Karpas-422 (cell line): ENCODE measurements around the gene SDK1. TPM values are rescaled to one million over a fixed set of nuclear protein-coding genes. Genes with fewer than 3 reads are reported as not detected.

Experiments
- DNase-seq: peaks from one replicate; pipeline ENCODE4 v3.0.0-alpha.2; 2015
- H2AFZ ChIP-seq: fragments of 200-600 bp; sonication (generic); 2 replicates; pipeline ENCODE4 v1.6.1; 2014; ENCODE audit warnings: antibody characterized with exemption, low read length, mixed read lengths
- H3K27ac ChIP-seq: fragments of 200-600 bp; sonication (generic); 2 replicates; pipeline ENCODE4 v1.5.1; 2014; ENCODE audit warnings: mild to moderate bottlenecking, low read length, moderate library complexity
- H3K27me3 ChIP-seq: fragments of 200-600 bp; sonication (generic); 2 replicates; pipeline ENCODE4 v1.6.1; 2014; ENCODE audit warnings: low read length, mixed read lengths
- H3K36me3 ChIP-seq: fragments of 200-600 bp; sonication (generic); 2 replicates; pipeline ENCODE4 v1.6.1; 2014; ENCODE audit warnings: low read length, mixed read lengths; ENCODE audit not compliant: insufficient read depth
- H3K4me1 ChIP-seq: fragments of 200-600 bp; sonication (generic); 2 replicates; pipeline ENCODE4 v1.6.1; 2014; ENCODE audit warnings: mild to moderate bottlenecking, low read length, mixed read lengths
- H3K4me2 ChIP-seq: fragments of 200-600 bp; sonication (generic); 2 replicates; pipeline ENCODE4 v1.6.1; 2014; ENCODE audit warnings: low read length, low read depth, mild to moderate bottlenecking; ENCODE audit not compliant: poor library complexity, severe bottlenecking
- H3K4me3 ChIP-seq: fragments of 200-600 bp; sonication (generic); 2 replicates; pipeline ENCODE4 v1.5.1; 2014; ENCODE audit warnings: mild to moderate bottlenecking, antibody characterized with exemption, low read length, mixed read lengths
- H3K79me2 ChIP-seq: fragments of 200-600 bp; sonication (generic); 2 replicates; pipeline ENCODE4 v1.6.1; 2014; ENCODE audit warnings: mild to moderate bottlenecking, low read length, mixed read lengths
- H3K9ac ChIP-seq: fragments of 200-600 bp; sonication (generic); 2 replicates; pipeline ENCODE4 v1.6.0; 2014; ENCODE audit warnings: low read length
- H3K9me2 ChIP-seq: fragments of 200-600 bp; sonication (generic), shearing (Covaris generic); replicated peaks from 2 replicates; pipeline ENCODE4 v1.6.0; 2014; ENCODE audit warnings: mild to moderate bottlenecking, low read length, moderate library complexity; ENCODE audit not compliant: insufficient read depth
- H3K9me3 ChIP-seq: fragments of 300-700, 200-600 bp; sonication (generic); 2 replicates; pipeline ENCODE4 v1.6.1; 2014; ENCODE audit warnings: low read length, mixed read lengths
- H4K20me1 ChIP-seq: fragments of 200-600 bp; sonication (generic); 2 replicates; pipeline ENCODE4 v1.6.1; 2014; ENCODE audit warnings: mild to moderate bottlenecking, antibody characterized with exemption, low read length, low read depth; ENCODE audit not compliant: insufficient read depth
- total RNA-seq: library from RNA; depleted of rRNA; stranded (reverse); fragments of >200 nt; shearing (Covaris generic); gene quantifications from 2 replicates; pipeline ENCODE4 v1.2.3, GENCODE V29; 2014; ENCODE audit warnings: low replicate concordance

The SDK1 gene
- total RNA-seq, 1 experiment from 2014 or later: not detected

- H3K9me2 ChIP-seq: no peaks in the 10 kb centered on the region
- no peaks in the 10 kb centered on the region for H3K79me2 ChIP-seq
- DNase-seq: no peak
- no peaks in the 10 kb centered on the region for H3K27me3 ChIP-seq
- no peak overlapping the region for H3K4me3 ChIP-seq
- H3K9ac ChIP-seq: no peak overlapping the region
- no peak overlapping the region for H3K4me2 ChIP-seq
- H3K27ac ChIP-seq: no peak overlapping the region
- no peak overlapping the region for H2AFZ ChIP-seq
- H3K4me1 ChIP-seq: no peaks in the 10 kb centered on the region
- H3K36me3 ChIP-seq: no peaks in the 10 kb centered on the region
- H4K20me1 ChIP-seq: no peaks in the 10 kb centered on the region
- no peaks in the 10 kb centered on the region for H3K9me3 ChIP-seq
Measured at GRCh38 chr7:4267341-4268039, 966.4 kb downstream of the SDK1 start.

GRCh38 chr7:4268040-4268965, 967.3 kb downstream of the SDK1 start:
- Histone ChIP-seq H2AFZ (no peak overlapping the region), H3K9me2 (no peaks in the 10 kb centered on the region), H3K9me3 (no peaks in the 10 kb centered on the region), H4K20me1 (no peaks in the 10 kb centered on the region), H3K9ac (no peak overlapping the region), H3K79me2 (no peaks in the 10 kb centered on the region), H3K4me2 (no peak overlapping the region), H3K36me3 (no peaks in the 10 kb centered on the region), H3K27ac (no peak overlapping the region), H3K4me3 (no peak overlapping the region), H3K27me3 (no peaks in the 10 kb centered on the region), H3K4me1 (no peaks in the 10 kb centered on the region)
- no peak for DNase-seq

GRCh38 chr7:4269086-4269485, 968.0 kb downstream of the SDK1 start:
- H3K27me3 ChIP-seq: no peaks in the 10 kb centered on the region

GRCh38 chr7:4269746-4270145, 968.7 kb downstream of the SDK1 start:
- Histone ChIP-seq H3K27me3 (no peaks in the 10 kb centered on the region), H3K9me2 (no peaks in the 10 kb centered on the region), H3K4me3 (no peak overlapping the region), H3K9ac (no peak overlapping the region), H4K20me1 (no peaks in the 10 kb centered on the region), H3K9me3 (no peaks in the 10 kb centered on the region), H3K36me3 (no peaks in the 10 kb centered on the region), H3K79me2 (no peaks in the 10 kb centered on the region), H3K27ac (no peak overlapping the region), H3K4me1 (no peaks in the 10 kb centered on the region), H3K4me2 (no peak overlapping the region), H2AFZ (no peak overlapping the region)
- no peak for DNase-seq

More at GRCh38 chr7:4269086-4269485, 968.0 kb downstream of the SDK1 start:
- Histone ChIP-seq H3K4me1 (no peaks in the 10 kb centered on the region), H2AFZ (no peak overlapping the region), H3K27ac (no peak overlapping the region), H3K9me3 (no peaks in the 10 kb centered on the region), H3K9me2 (no peaks in the 10 kb centered on the region), H3K36me3 (no peaks in the 10 kb centered on the region), H3K4me3 (no peak overlapping the region), H4K20me1 (no peaks in the 10 kb centered on the region), H3K9ac (no peak overlapping the region), H3K4me2 (no peak overlapping the region), H3K79me2 (no peaks in the 10 kb centered on the region)
- no peak for DNase-seq

- no peak for DNase-seq
- no peak overlapping the region for H2AFZ ChIP-seq
- no peak overlapping the region for H3K4me2 ChIP-seq
- no peak overlapping the region for H3K4me3 ChIP-seq
- H3K9ac ChIP-seq: no peak overlapping the region
- no peaks in the 10 kb centered on the region for H3K9me3 ChIP-seq
- no peaks in the 10 kb centered on the region for H3K27me3 ChIP-seq
- H3K79me2 ChIP-seq: no peaks in the 10 kb centered on the region
- no peaks in the 10 kb centered on the region for H3K36me3 ChIP-seq
- no peaks in the 10 kb centered on the region for H4K20me1 ChIP-seq
- H3K27ac ChIP-seq: no peak overlapping the region
- no peaks in the 10 kb centered on the region for H3K9me2 ChIP-seq
- H3K4me1 ChIP-seq: no peaks in the 10 kb centered on the region
Measured at GRCh38 chr7:4270268-4270667, 969.2 kb downstream of the SDK1 start.

GRCh38 chr7:4270941-4271715, 970.1 kb downstream of the SDK1 start:
- no peak overlapping the region for H3K4me2 ChIP-seq
- no peak for DNase-seq
- no peaks in the 10 kb centered on the region for H3K27me3 ChIP-seq
- no peaks in the 10 kb centered on the region for H3K79me2 ChIP-seq
- no peaks in the 10 kb centered on the region for H3K4me1 ChIP-seq
- no peaks in the 10 kb centered on the region for H3K9me2 ChIP-seq
- no peak overlapping the region for H2AFZ ChIP-seq
- no peak overlapping the region for H3K9ac ChIP-seq
- no peaks in the 10 kb centered on the region for H3K36me3 ChIP-seq
- H4K20me1 ChIP-seq: no peaks in the 10 kb centered on the region
- no peak overlapping the region for H3K27ac ChIP-seq
- H3K4me3 ChIP-seq: no peak overlapping the region
- H3K9me3 ChIP-seq: no peaks in the 10 kb centered on the region

GRCh38 chr7:4271716-4272015, 970.6 kb downstream of the SDK1 start:
- H3K27me3 ChIP-seq: no peaks in the 10 kb centered on the region
- no peaks in the 10 kb centered on the region for H3K36me3 ChIP-seq
- DNase-seq: no peak
- no peaks in the 10 kb centered on the region for H3K9me3 ChIP-seq
- no peaks in the 10 kb centered on the region for H3K4me1 ChIP-seq
- H3K79me2 ChIP-seq: no peaks in the 10 kb centered on the region
- no peaks in the 10 kb centered on the region for H4K20me1 ChIP-seq
- H3K27ac ChIP-seq: no peak overlapping the region
- no peaks in the 10 kb centered on the region for H3K9me2 ChIP-seq
- no peak overlapping the region for H3K9ac ChIP-seq
- no peak overlapping the region for H3K4me2 ChIP-seq
- no peak overlapping the region for H3K4me3 ChIP-seq
- no peak overlapping the region for H2AFZ ChIP-seq

- no peaks in the 10 kb centered on the region for H3K36me3 ChIP-seq
- H3K9me3 ChIP-seq: no peaks in the 10 kb centered on the region
- no peaks in the 10 kb centered on the region for H3K9me2 ChIP-seq
- H3K9ac ChIP-seq: no peak overlapping the region
- H3K4me1 ChIP-seq: no peaks in the 10 kb centered on the region
- no peaks in the 10 kb centered on the region for H4K20me1 ChIP-seq
- H3K4me2 ChIP-seq: no peak overlapping the region
- no peak for DNase-seq
- H2AFZ ChIP-seq: no peak overlapping the region
- no peaks in the 10 kb centered on the region for H3K27me3 ChIP-seq
- no peak overlapping the region for H3K27ac ChIP-seq
- no peak overlapping the region for H3K4me3 ChIP-seq
- no peaks in the 10 kb centered on the region for H3K79me2 ChIP-seq
Measured at GRCh38 chr7:4272141-4272540, 971.1 kb downstream of the SDK1 start.
